BE2C (cell line): ENCODE results near the gene GET3.

ENCODE experiments used
- DNase-seq: peaks from one replicate; pipeline ENCODE4 v3.0.0-alpha.2; 2020
- H3K27me3 ChIP-seq: fragments of 250-450 bp; sonication (Bioruptor Pico); 2 replicates; pipeline ENCODE4 v1.5.1; 2020; ENCODE audit warnings: mild to moderate bottlenecking
- H3K36me3 ChIP-seq: fragments of 250-450 bp; sonication (Bioruptor Pico); 2 replicates; pipeline ENCODE4 v1.5.1; 2020; ENCODE audit warnings: mild to moderate bottlenecking
- H3K4me1 ChIP-seq: fragments of 250-450 bp; sonication (Bioruptor Pico); 2 replicates; pipeline ENCODE4 v1.5.1; 2020
- H3K4me3 ChIP-seq: 2 replicates; pipeline ENCODE4 v1.5.1; 2011; ENCODE audit warnings: low read depth, low read length
- H3K9me3 ChIP-seq: fragments of 250-450 bp; sonication (Bioruptor Pico); 2 replicates; pipeline ENCODE4 v1.5.1; 2020
- CTCF ChIP-seq: IDR thresholded peaks from 2 replicates; pipeline ENCODE4 v1.5.1; 2012; ENCODE audit warnings: mild to moderate bottlenecking, low read depth, low read length

GET3 gene

GRCh38 chr19:12767150-12767549 lies 29.9 kb downstream of the GET3 start:
- no peaks in the 10 kb centered on the region; the same call in 1 of the 2 replicates for H3K4me1 ChIP-seq
- H3K27me3 ChIP-seq = no peaks in the 10 kb centered on the region
- TF ChIP-seq CTCF = no peak
- no peak overlapping the region for H3K4me3 ChIP-seq
- no peaks in the 10 kb centered on the region for H3K9me3 ChIP-seq
- DNase-seq = no peak
- H3K36me3 ChIP-seq = no peaks in the 10 kb centered on the region; the same call in 1 of the 2 replicates

GRCh38 chr19:12767666-12768065 lies 30.4 kb downstream of the GET3 start:
- no peak for TF ChIP-seq CTCF
- no peaks in the 10 kb centered on the region; the same call in 1 of the 2 replicates for H3K36me3 ChIP-seq

GRCh38 chr19:12769689-12770088 lies 32.4 kb downstream of the GET3 start:
- no peak for TF ChIP-seq CTCF
- Histone ChIP-seq H3K4me1 (no peaks in the 10 kb centered on the region; the same call in 1 of the 2 replicates), H3K4me3 (no peak overlapping the region), H3K36me3 (no peaks in the 10 kb centered on the region), H3K27me3 (no peaks in the 10 kb centered on the region), H3K9me3 (no peaks in the 10 kb centered on the region)
- DNase-seq = peak; percentile 78

More at GRCh38 chr19:12767666-12768065, 30.4 kb downstream of the GET3 start:
- Histone ChIP-seq H3K9me3 (no peaks in the 10 kb centered on the region), H3K4me1 (no peaks in the 10 kb centered on the region; the same call in 1 of the 2 replicates), H3K27me3 (no peaks in the 10 kb centered on the region), H3K4me3 (no peak overlapping the region)
- DNase-seq = no peak

- Histone ChIP-seq H3K27me3 (no peaks in the 10 kb centered on the region), H3K36me3 (no peaks in the 10 kb centered on the region), H3K4me3 (no peak overlapping the region), H3K4me1 (no peaks in the 10 kb centered on the region; the same call in 1 of the 2 replicates), H3K9me3 (no peaks in the 10 kb centered on the region)
- no peak for DNase-seq
- TF ChIP-seq CTCF = no peak
Observed at GRCh38 chr19:12770922-12771321, 33.6 kb downstream of the GET3 start.

- Histone ChIP-seq H3K4me3 (no peak overlapping the region), H3K4me1 (no peaks in the 10 kb centered on the region; the same call in 1 of the 2 replicates), H3K36me3 (no peaks in the 10 kb centered on the region), H3K27me3 (no peaks in the 10 kb centered on the region), H3K9me3 (no peaks in the 10 kb centered on the region)
- no peak for DNase-seq
- TF ChIP-seq CTCF = no peak
Observed at GRCh38 chr19:12772323-12772722, 35.0 kb downstream of the GET3 start.

GRCh38 chr19:12773571-12773970 lies 36.3 kb downstream of the GET3 start:
- H3K9me3 ChIP-seq = no peaks in the 10 kb centered on the region
- no peaks in the 10 kb centered on the region for H3K36me3 ChIP-seq
- TF ChIP-seq CTCF = peak; percentile 50
- no peak overlapping the region for H3K4me3 ChIP-seq
- no peak for DNase-seq
- H3K27me3 ChIP-seq = no peaks in the 10 kb centered on the region
- no peaks in the 10 kb centered on the region; the same call in 1 of the 2 replicates for H3K4me1 ChIP-seq
